Stromal cell of bone marrow (primary cell): ENCODE data around the gene AZGP1.
A peak's percentile ranks its signal among the peaks of the same experiment; 100 is the strongest.
"Not testable (repeated sequence)": the region's sequence is repeated elsewhere in the genome, so short reads cannot be mapped to it uniquely, and the experiment has no call there.

Source experiments
- DNase-seq: peaks from one replicate; pipeline ENCODE4 v3.0.0-alpha.2; 2012; ENCODE audit warnings: low read depth

Gene AZGP1

GRCh38 chr7:99997545-99998137 is 21.8 kb upstream of the AZGP1 start:
- DNase-seq = no peak

DNA sequence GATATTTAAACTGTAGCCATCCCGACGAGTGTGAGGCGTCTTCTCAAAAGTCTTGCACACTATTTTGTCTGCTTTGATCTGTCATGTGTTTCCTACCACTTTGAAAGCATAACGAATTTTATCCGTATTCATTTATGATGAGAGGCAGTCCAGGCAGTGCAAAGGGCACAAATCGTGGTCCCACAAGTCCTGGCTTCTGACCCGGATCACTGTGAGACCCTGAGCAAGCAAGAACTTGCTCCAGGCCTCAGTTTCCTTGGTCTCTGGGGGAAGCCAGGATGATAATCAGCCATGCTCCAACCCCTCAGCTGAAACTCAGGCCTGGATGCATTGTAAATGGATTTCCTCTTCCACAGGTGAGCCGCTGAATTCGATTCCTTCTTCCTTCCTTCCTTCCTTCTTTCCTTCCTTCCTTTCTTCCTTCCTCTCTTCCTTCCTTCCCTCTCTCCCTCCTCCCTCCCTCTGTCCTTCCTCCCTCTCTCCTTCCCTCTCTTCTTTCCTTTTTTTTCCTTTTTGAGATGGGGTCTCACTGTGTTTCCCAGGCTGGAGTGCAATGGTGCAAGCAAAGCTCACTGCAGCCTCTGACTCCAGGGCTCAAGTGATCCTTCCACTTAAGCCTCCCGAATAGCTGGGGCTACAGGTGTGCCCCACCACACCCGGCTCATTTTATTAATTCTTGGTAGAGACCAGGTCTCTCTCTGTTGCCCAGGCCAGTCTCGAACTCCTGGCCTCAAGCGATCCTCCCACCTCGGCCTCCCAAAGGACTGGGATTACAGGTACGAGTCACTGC is 21.1 kb upstream of the AZGP1 start:
- no peak for DNase-seq

- no peak for DNase-seq
Observed at GRCh38 chr7:99994819-99995218, 19.0 kb upstream of the AZGP1 start.

DNA sequence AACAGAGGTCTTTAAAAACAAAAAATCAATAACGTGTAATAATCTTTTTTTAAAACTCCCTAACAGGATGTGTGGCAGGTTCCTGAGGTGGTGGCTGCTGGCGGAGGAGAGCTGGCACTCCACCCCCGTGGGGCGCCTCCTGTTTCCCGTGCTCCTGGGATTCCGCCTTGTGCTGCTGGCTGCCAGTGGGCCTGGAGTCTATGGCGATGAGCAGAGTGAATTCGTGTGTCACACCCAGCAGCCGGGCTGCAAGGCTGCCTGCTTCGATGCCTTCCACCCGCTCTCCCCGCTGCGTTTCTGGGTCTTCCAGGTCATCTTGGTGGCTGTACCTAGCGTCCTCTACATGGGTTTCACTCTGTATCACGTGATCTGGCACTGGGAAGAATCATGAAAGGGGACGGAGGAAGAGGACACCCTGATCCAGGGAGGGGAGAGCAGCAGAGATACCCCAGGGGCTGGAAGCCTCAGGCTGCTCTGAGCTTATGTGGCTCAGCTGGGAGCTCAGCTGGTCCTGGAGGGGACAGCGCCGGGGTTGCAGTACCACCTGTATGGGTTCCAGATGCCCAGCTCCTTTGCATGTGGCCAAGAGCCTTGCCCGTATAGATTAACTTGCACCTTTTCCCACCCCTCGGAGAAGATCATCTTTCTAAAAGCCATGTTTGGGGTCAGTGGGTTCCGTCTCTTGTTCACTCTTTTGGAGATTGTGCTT is 16.7 kb upstream of the AZGP1 start:
- DNase-seq = no peak

GRCh38 chr7:99991543-99991942 is 15.7 kb upstream of the AZGP1 start:
- DNase-seq = not testable (repeated sequence)

DNA sequence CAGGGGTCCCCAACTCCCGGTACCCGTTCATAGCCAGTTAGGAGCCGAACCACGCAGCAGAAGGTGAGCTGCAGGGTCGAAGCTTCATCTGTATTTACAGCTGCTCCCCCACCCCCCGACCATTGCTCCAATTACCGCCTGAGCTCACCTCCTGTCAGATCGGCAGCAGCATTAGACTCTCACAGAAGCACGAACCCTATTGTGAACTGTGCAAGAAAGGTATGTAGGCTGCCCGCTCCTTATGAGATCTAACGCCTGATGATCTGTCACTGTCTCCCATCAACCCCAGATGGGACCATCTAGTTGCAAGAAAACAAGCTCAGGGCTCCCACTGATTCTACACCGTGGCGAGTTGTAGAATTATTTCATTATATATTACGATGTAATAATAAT is 14.6 kb upstream of the AZGP1 start:
- DNase-seq = no peak

- no peak for DNase-seq
Observed at GRCh38 chr7:99987846-99988245, 12.0 kb upstream of the AZGP1 start.

- DNase-seq = not testable (repeated sequence)
Observed at GRCh38 chr7:99987306-99987705, 11.5 kb upstream of the AZGP1 start.

- DNase-seq = no peak
Observed at GRCh38 chr7:99984593-99984992, 8.8 kb upstream of the AZGP1 start.

DNA sequence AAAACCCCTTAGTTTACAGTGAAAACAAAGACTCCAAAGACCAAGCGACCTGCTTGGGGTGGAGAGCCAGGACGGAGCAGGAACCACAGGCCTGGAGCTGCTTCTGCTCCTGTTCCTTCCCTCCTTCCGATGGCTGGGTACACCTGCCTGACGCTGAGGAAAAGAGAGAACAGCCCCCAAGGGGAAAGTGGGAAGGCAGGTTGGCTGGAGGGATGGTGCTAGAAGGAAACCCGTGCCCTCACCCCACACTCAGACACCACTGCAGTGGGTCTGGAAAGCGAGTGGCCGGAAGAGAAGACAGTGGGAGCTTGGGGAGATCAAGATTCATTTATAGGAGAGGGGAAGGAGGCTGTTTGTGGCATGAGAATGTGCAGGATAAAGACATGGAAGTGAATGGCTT is 5.2 kb upstream of the AZGP1 start:
- DNase-seq = not testable (repeated sequence)

- not testable (repeated sequence) for DNase-seq
Observed at GRCh38 chr7:99980448-99980872, 4.6 kb upstream of the AZGP1 start.

DNA sequence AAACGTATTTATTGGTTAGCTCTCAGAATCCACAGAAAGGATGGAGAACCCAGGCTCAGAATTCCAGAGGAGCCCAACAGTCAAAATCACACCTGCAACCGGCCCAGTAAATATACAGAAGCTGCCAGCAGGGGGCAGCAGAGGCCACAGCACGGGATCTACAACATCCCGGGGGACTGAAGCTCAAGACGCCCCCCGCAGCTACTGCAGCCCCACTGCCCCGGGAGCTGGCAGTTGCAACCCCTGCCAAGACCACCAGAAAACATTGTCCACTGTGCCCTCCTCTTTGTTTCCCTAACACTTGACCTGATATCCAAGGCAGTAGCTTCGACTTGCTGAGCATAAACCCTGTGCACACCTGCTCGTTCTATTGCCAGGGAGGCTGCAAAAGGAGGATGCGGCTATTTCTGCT is 4.0 kb upstream of the AZGP1 start:
- DNase-seq = peak; percentile 3

DNA sequence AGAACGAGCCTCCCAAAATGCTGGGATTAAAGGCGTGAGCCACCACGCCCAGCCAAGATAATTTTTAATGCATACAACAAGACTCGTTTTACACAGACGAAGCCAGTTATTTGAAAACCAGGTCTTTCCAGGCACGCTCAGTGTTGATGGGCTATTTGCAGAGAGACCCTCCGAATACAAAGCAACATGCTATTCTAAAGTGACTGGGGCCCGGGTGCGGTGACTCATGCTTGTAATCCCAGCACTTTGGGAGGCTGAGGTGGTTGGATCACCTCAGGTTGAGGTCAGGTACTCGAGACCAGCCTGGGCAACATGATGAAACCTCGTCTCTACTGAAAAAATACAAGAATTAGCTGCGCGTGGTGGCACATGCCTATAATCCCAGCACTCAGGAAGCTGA is 795 bp upstream of the AZGP1 start:
- DNase-seq = no peak

DNA sequence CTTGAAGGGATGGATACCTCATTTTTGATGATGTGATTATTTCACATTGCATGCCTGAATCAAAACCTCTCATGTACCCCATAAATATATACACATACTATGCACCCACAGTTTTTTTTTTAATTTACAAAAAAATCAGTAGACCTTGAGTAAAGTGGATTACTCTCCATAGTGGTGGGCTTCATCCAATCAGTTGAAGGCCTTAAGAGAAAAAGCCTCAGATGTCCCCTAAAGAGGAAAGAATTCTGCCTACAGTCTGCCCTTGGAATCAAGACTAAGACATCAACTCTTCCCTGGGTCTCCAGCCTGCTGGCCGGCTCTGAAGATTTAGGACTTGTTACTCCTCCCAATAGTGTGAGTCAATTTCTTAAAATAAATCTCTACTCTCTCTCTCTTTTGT is 1.1 kb downstream of the AZGP1 start:
- DNase-seq = no peak

DNA sequence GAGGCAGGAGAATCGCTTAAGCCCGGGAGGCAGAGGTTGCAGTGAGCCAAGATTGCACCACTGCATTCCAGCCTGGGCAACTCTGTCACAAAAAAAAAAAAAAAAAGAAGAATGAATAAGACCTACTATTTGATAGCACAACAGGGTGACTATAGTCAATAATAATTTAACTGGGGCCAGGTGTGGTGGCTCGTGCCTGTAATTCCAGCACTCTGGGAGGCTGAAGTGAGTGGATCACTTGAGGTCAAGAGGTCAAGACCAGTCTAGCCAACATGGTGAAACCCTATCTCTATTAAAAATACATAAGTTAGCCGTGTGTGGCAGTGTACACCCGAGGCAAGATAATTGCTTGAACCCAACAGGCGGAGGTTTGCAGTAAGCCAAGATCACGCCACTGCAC is 2.0 kb downstream of the AZGP1 start:
- not testable (repeated sequence) for DNase-seq

GRCh38 chr7:99971242-99971641 is 4.6 kb downstream of the AZGP1 start:
- DNase-seq = no peak

- DNase-seq = not testable (repeated sequence)
Observed at GRCh38 chr7:99969813-99970212, 6.0 kb downstream of the AZGP1 start.

- no peak for DNase-seq
Observed at GRCh38 chr7:99969298-99969697, 6.5 kb downstream of the AZGP1 start.

DNA sequence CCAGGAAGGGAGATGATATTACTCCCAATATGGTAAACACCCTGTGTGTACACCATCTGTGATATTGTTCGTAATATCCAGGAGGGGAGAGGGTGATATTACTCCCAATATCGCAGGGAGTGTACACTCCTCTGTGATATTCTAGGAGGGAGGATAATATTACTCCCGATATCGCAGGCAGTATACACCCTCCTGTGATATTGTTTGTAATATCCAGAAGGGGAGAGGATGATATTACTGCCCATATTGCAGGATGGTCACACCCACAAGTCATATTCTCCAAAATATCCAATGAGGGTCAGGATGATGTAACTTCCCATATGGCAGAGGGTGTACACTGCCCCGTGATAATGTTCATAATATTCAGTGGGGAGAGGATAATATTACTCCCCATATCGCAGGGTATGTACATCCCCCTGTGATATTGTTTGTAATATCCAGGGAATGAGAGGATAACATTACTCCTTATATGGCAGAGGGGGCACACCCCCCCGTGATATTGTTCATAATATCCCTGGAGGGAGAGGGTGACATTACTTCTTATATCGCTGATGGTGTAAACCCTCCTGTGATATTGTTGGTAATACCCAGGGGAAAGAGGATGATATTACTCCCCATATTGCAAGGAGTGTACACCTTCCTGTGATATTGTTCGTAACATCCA is 17.1 kb downstream of the AZGP1 start:
- no peak for DNase-seq

- DNase-seq = no peak
Observed at GRCh38 chr7:99955247-99955646, 20.6 kb downstream of the AZGP1 start.

GRCh38 chr7:99954643-99955042 is 21.2 kb downstream of the AZGP1 start:
- DNase-seq = not testable (repeated sequence)

- DNase-seq = peak; percentile 27
Observed at GRCh38 chr7:99953649-99954048, 22.2 kb downstream of the AZGP1 start.

DNA sequence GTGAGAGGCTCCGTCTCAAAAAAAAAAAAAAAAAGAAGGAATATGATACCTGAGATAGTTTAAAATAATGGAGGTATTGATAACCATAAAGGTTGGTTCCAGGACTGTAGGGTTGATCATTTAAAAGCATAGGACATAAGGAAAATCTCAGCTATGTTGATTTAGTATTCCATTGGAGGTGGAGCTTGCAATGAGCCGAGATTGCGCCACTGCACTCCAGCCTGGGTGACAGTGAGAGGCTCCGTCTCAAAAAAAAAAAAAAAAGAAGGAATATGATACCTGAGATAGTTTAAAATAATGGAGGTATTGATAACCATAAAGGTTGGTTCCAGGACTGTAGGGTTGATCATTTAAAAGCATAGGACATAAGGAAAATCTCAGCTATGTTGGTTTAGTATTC is 23.2 kb downstream of the AZGP1 start:
- DNase-seq = not testable (repeated sequence)
